ENCODE measurements around the gene RNF32.
"Not testable (repeated sequence)": the region's sequence is repeated elsewhere in the genome, so short reads cannot be mapped to it uniquely, and the experiment has no call there.

Gene RNF32

GRCh38 chr7:156675721-156676120 lies 35.1 kb downstream of the RNF32 start:
- no peak for DNase-seq (ENCODE audit: low read depth in 1 of 2, low spot score in 1 of 2)
- no peak for TF ChIP-seq JUND (IDR thresholded peaks at IDR 0.05; ENCODE audit: low read depth)
- in situ Hi-C loops (cut with HindIII; ENCODE audit: low pct_unique_long_range_greater_than_20kb, low sequenced_read_pairs) = no loop called here

DNA sequence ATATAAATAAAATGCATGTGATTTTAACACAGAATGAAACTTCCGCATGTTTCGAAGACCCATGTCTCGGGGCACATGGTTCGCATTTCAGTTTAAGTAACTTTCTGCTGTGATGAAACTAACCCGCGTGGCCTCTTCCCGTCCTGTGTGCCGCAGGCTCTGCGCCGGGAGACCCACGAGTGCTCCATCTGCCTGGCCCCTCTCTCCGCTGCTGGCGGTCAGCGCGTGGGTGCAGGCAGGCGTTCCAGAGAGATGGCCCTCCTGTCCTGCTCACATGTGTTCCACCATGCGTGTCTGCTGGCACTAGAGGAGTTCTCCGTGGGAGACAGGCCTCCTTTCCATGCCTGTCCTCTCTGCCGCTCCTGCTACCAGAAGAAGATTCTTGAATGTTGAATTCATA lies 35.7 kb downstream of the RNF32 start:
- TF ChIP-seq JUND (IDR thresholded peaks at IDR 0.05; ENCODE audit: low read depth) = no peak
- in situ Hi-C loops (cut with HindIII; ENCODE audit: low pct_unique_long_range_greater_than_20kb, low sequenced_read_pairs) = no loop called here
- DNase-seq (ENCODE audit: low read depth in 1 of 2, low spot score in 1 of 2) = no peak

DNA sequence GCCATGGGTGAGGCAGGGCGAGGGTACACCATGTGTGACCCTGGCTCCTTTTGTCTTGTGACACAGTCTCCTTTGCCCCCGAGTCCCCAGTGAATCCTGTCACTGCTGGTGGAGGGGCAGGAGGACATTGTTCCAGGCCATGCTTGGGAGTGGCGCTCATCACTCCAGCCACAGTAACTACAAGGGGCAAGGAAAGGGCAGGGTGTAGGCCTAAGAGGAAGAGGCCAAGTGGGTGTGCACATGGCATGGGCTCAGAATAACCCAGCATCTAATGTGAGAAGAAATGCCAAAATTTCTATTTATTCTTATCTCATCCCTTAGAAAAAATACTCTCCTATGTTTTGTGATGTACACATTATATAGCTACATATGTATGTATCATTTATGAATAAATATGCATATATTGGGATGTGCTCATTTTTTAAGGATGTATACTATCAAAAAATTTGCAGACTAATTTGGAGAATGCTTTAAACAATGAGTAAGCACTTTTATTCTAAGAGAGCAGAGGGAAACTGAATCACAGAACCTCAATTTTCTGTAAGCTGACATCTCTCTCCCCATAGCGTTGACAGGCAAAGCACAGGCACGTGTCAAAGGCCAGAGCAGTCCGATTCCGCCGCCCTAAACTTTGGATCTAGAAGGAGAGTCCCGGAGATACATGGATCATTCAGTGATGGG lies 36.9 kb downstream of the RNF32 start:
- no peak for DNase-seq (ENCODE audit: low read depth in 1 of 2, low spot score in 1 of 2)
- TF ChIP-seq JUND (IDR thresholded peaks at IDR 0.05; ENCODE audit: low read depth) = no peak
- in situ Hi-C loops (cut with HindIII; ENCODE audit: low pct_unique_long_range_greater_than_20kb, low sequenced_read_pairs) = no loop called here

DNA sequence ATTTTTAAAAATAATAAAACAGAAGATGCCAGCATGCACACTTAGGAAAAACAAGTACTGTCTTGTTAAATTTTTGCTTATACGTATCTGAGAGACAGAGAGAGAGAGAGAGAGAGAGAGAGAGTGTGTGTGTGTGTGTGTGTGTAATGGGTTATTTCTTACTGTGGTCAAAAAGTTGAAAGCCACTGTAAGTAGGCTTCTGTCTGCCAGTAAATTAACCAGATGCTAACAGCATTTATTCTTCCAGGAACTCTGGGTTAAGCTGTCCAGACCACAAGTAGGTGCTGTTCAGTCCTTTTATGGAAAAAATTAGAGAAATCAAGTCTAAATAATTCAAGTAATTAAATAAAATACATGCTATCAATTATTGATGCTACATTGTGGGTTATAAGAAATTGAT lies 39.7 kb downstream of the RNF32 start:
- TF ChIP-seq JUND (IDR thresholded peaks at IDR 0.05; ENCODE audit: low read depth) = no peak
- no peak for DNase-seq (ENCODE audit: low read depth in 1 of 2, low spot score in 1 of 2)
- in situ Hi-C loops (cut with HindIII; ENCODE audit: low pct_unique_long_range_greater_than_20kb, low sequenced_read_pairs) = no loop called here

GRCh38 chr7:156682928-156683327 lies 42.4 kb downstream of the RNF32 start:
- TF ChIP-seq JUND (IDR thresholded peaks at IDR 0.05; ENCODE audit: low read depth) = no peak
- DNase-seq (ENCODE audit: low read depth in 1 of 2, low spot score in 1 of 2) = no peak
- in situ Hi-C loops (cut with HindIII; ENCODE audit: low pct_unique_long_range_greater_than_20kb, low sequenced_read_pairs) = no loop called here

GRCh38 chr7:156684251-156684650 lies 43.7 kb downstream of the RNF32 start:
- no peak for DNase-seq (ENCODE audit: low read depth in 1 of 2, low spot score in 1 of 2)
- in situ Hi-C loops (cut with HindIII; ENCODE audit: low pct_unique_long_range_greater_than_20kb, low sequenced_read_pairs) = no loop called here
- TF ChIP-seq JUND (IDR thresholded peaks at IDR 0.05; ENCODE audit: low read depth) = no peak

GRCh38 chr7:156684661-156685060 lies 44.1 kb downstream of the RNF32 start:
- no peak for TF ChIP-seq JUND (IDR thresholded peaks at IDR 0.05; ENCODE audit: low read depth)
- in situ Hi-C loops (cut with HindIII; ENCODE audit: low pct_unique_long_range_greater_than_20kb, low sequenced_read_pairs) = no loop called here

GRCh38 chr7:156691764-156692163 lies 51.2 kb downstream of the RNF32 start:
- no peak for TF ChIP-seq JUND (IDR thresholded peaks at IDR 0.05; ENCODE audit: low read depth)
- in situ Hi-C loops (cut with HindIII; ENCODE audit: low pct_unique_long_range_greater_than_20kb, low sequenced_read_pairs) = no loop called here
- DNase-seq (ENCODE audit: low read depth in 1 of 2, low spot score in 1 of 2) = no peak

More at GRCh38 chr7:156684661-156685060, 44.1 kb downstream of the RNF32 start:
- no peak for DNase-seq (ENCODE audit: low read depth in 1 of 2, low spot score in 1 of 2)

GRCh38 chr7:156692849-156693248 lies 52.3 kb downstream of the RNF32 start:
- in situ Hi-C loops (cut with HindIII; ENCODE audit: low pct_unique_long_range_greater_than_20kb, low sequenced_read_pairs) = no loop called here
- DNase-seq (ENCODE audit: low read depth in 1 of 2, low spot score in 1 of 2) = no peak
- no peak for TF ChIP-seq JUND (IDR thresholded peaks at IDR 0.05; ENCODE audit: low read depth)

- in situ Hi-C loops (cut with HindIII; ENCODE audit: low pct_unique_long_range_greater_than_20kb, low sequenced_read_pairs) = no loop called here
- no peak for DNase-seq (ENCODE audit: low read depth in 1 of 2, low spot score in 1 of 2)
- TF ChIP-seq JUND (IDR thresholded peaks at IDR 0.05; ENCODE audit: low read depth) = no peak
Observed at GRCh38 chr7:156693627-156694026, 53.1 kb downstream of the RNF32 start.

GRCh38 chr7:156697283-156697682 lies 56.7 kb downstream of the RNF32 start:
- in situ Hi-C loops (cut with HindIII; ENCODE audit: low pct_unique_long_range_greater_than_20kb, low sequenced_read_pairs); DNase-seq (ENCODE audit: low read depth in 1 of 2, low spot score in 1 of 2): not testable (repeated sequence)

GRCh38 chr7:156698512-156698911 lies 57.9 kb downstream of the RNF32 start:
- in situ Hi-C loops (cut with HindIII; ENCODE audit: low pct_unique_long_range_greater_than_20kb, low sequenced_read_pairs); DNase-seq (ENCODE audit: low read depth in 1 of 2, low spot score in 1 of 2): not testable (repeated sequence)

- in situ Hi-C loops (cut with HindIII; ENCODE audit: low pct_unique_long_range_greater_than_20kb, low sequenced_read_pairs); DNase-seq (ENCODE audit: low read depth in 1 of 2, low spot score in 1 of 2): not testable (repeated sequence)
Observed at GRCh38 chr7:156701787-156702186, 61.2 kb downstream of the RNF32 start.

DNA sequence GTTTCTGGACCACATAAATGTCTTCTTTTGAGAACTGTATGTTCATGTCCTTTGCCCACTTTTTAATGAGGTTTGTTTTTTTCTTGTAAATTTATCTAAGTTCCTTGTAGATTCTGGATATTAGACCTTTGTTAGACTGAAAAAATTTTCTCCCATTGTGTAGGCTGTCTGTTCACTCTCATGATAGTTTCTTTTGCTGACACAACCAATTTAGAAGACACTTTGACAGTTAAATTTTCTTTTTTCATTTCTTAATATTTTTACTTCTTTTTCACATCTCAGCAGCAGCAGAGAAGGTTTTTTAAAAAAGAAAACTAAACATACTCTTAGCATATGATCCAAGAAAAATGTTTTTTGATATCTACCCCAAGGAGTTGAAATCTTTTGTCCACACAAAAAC lies 61.8 kb downstream of the RNF32 start:
- TF ChIP-seq JUND (IDR thresholded peaks at IDR 0.05; ENCODE audit: low read depth) = no peak
- in situ Hi-C loops (cut with HindIII; ENCODE audit: low pct_unique_long_range_greater_than_20kb, low sequenced_read_pairs) = no loop called here
- DNase-seq (ENCODE audit: low read depth in 1 of 2, low spot score in 1 of 2) = no peak
